Type B pancreatic cell (in vitro differentiated cells): ENCODE measurements around the gene C1orf174. TPM values are rescaled to one million over a fixed set of nuclear protein-coding genes. Genes with fewer than 3 reads are reported as not detected.

Experiments
- DNase-seq: peaks from one replicate; pipeline ENCODE4 v3.0.0; 2021; ENCODE audit warnings: mixed read lengths; ENCODE audit not compliant: unreplicated experiment; ENCODE audit errors: extremely low spot score
- H3K27ac Mint-ChIP-seq: 2 replicates; pipeline ENCODE4 v1.8.0; 2021; ENCODE audit warnings: mild to moderate bottlenecking, mixed read lengths
- H3K27me3 Mint-ChIP-seq: 2 replicates; pipeline ENCODE4 v1.8.0; 2021; ENCODE audit warnings: mixed read lengths
- H3K36me3 Mint-ChIP-seq: 2 replicates; pipeline ENCODE4 v1.8.0; 2021; ENCODE audit warnings: mixed read lengths
- H3K4me1 Mint-ChIP-seq: one replicate; pipeline ENCODE4 v1.8.0; 2021; ENCODE audit warnings: mixed read lengths; ENCODE audit not compliant: unreplicated experiment
- H3K4me3 Mint-ChIP-seq: 2 replicates; pipeline ENCODE4 v1.8.0; 2021; ENCODE audit warnings: mild to moderate bottlenecking, mixed read lengths
- H3K9me3 Mint-ChIP-seq: 2 replicates; pipeline ENCODE4 v1.8.0; 2021; ENCODE audit warnings: mixed read lengths
- total RNA-seq: library from RNA; stranded (reverse); gene quantifications from 2 replicates; pipeline ENCODE4 v1.2.1, GENCODE V29; 2021; ENCODE audit warnings: low replicate concordance
- TF ChIP-seq, protein P1 (sequence below): fragments of 200-600 bp; sonication (generic); conservative IDR thresholded peaks from 2 replicates; pipeline ENCODE4 v1.5.0; 2021; ENCODE audit warnings: antibody characterized with exemption, mild to moderate bottlenecking

C1orf174 gene
- total RNA-seq, 1 donor from 2014 or later, result 31.4 TPM

DNA sequence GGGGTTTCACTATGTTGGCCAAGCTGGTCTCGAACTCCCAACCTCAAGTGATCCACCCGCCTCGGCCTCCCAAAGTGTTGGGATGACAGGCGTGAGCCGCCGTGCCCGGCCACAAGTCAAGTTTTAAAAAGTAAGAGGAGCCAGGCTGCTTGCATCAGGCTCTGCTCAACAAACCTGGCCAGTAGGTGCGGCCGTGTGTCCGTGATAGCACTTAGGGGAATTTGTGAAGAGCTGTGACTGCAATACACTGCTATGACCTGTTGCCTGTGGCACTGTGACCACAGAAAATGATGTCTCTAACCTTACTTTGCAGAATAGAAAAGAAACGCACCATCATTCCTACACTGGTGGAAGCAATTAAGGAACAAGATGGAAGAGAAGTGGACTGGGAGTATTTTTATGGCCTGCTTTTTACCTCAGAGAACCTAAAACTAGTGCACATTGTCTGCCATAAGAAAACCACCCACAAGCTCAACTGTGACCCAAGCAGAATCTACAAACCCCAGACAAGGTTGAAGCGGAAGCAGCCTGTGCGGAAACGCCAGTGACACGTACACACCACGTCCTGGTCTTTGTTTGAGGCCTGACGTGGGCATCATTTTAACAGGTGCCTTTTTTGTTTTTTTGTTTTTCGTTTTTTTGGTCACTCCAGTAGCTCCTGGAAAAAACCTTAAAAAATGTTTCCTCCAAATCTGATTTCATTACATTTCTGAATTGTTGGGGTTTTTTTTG lies 16.7 kb downstream of the C1orf174 start:
- Mint-ChIP-seq H3K4me1 (no peaks in the 10 kb centered on the region), H3K4me3 (no peak overlapping the region), H3K27ac (no peak overlapping the region), H3K27me3 (no peaks in the 10 kb centered on the region), H3K36me3 (peaks cover 30% of the 10 kb centered on the region), H3K9me3 (peaks cover 8% of the 10 kb centered on the region)
- TF ChIP-seq, protein P1, sequence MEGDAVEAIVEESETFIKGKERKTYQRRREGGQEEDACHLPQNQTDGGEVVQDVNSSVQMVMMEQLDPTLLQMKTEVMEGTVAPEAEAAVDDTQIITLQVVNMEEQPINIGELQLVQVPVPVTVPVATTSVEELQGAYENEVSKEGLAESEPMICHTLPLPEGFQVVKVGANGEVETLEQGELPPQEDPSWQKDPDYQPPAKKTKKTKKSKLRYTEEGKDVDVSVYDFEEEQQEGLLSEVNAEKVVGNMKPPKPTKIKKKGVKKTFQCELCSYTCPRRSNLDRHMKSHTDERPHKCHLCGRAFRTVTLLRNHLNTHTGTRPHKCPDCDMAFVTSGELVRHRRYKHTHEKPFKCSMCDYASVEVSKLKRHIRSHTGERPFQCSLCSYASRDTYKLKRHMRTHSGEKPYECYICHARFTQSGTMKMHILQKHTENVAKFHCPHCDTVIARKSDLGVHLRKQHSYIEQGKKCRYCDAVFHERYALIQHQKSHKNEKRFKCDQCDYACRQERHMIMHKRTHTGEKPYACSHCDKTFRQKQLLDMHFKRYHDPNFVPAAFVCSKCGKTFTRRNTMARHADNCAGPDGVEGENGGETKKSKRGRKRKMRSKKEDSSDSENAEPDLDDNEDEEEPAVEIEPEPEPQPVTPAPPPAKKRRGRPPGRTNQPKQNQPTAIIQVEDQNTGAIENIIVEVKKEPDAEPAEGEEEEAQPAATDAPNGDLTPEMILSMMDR, result no peak
- DNase-seq, result no peak

DNA sequence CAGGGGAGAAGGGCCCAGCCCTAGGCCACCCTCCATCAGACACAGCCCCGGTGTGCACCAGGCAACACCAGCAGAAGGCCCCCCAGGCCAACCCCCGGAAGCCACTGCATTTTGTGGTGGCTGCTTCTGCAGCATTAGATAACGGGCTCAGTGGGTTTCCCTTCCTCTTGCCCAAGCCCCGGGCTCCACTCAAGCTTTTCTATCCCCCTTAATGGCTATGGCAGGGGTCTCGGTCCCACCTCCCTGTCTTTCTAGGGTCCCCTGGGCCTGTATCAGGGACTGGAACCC lies 18.9 kb downstream of the C1orf174 start:
- peaks cover 8% of the 10 kb centered on the region for H3K9me3 Mint-ChIP-seq
- peaks cover 31% of the 10 kb centered on the region for H3K36me3 Mint-ChIP-seq
- DNase-seq, result no peak
- no peak overlapping the region for H3K4me3 Mint-ChIP-seq
- no peaks in the 10 kb centered on the region for H3K4me1 Mint-ChIP-seq
- no peak overlapping the region for H3K27ac Mint-ChIP-seq
- TF ChIP-seq, protein P1, result no peak
- no peaks in the 10 kb centered on the region for H3K27me3 Mint-ChIP-seq

DNA sequence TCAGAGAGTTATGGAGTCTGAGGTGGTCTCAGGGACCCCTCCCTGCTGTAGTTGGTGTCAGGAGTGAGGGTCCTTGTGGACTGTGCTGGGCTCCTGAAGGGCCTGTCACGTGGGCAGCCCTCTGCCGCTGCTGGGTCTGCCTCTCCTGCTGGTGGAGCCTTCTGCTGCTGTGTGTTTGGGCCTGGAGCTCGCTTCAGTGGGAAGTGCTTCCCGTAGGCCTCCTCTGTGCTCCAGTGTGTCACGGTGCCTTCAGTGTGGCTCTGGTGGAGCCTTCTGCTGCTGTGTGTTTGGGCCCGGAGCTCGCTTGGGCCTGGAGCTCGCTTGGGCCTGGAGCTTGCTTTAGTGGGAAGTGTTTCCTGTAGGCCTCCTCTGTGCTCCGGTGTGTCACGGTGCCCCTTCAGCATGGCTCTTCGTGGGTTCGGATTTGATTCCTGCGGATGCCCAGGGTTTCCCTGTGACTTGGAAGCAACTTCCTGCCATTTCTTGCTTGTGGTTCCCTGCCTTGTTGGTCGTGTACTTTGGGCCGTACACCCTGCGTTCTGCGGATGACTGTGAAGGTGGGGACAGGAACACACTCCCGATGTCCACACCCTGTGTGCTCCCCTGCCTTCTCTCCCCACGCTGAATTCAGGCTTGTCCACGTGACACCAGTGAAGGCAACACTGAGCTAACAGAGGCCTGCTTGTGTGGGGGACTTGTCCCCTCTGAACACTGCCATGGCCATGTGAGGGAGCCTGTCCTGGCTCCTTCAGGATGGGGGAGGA lies 19.5 kb downstream of the C1orf174 start:
- no peak for DNase-seq
- no peak overlapping the region for H3K4me3 Mint-ChIP-seq
- TF ChIP-seq, protein P1, result no peak
- H3K27me3 Mint-ChIP-seq, result no peaks in the 10 kb centered on the region
- no peak overlapping the region for H3K27ac Mint-ChIP-seq
- peaks cover 8% of the 10 kb centered on the region for H3K9me3 Mint-ChIP-seq
- peaks cover 34% of the 10 kb centered on the region for H3K36me3 Mint-ChIP-seq
- H3K4me1 Mint-ChIP-seq, result no peaks in the 10 kb centered on the region

DNA sequence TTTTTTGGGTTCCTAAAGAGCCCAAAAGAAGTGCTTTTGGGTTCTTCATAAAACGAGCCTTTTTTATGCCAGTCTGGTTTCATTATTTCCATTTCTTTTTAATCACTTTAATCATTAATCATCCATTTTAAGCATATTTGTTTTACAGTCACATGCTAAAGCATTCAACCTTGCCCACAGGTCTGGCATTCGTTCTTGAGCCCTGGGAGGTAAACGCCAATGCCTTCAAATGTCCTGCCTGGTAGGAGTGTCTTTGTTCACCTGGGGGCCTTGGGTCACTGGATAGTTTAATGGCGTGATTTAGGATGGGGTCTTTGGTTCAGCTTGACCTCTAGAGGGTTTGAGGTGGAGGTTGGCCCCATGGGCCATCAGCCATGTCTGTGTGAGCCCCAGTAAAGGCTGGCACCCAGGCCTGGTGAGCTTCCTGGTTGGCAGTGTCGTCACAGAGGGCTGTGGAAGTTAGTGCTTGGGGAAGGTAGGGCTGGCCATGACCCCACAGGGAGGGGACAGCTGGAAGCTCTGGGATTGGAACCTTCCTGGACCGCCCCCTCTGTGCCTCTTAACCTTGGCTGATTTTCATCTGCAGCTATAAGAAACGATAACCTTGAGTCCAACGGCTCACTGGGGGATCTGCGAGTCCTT lies 20.2 kb downstream of the C1orf174 start:
- TF ChIP-seq, protein P1, result no peak
- no peak for DNase-seq
- Mint-ChIP-seq H3K4me3 (no peak overlapping the region), H3K27ac (no peak overlapping the region), H3K27me3 (no peaks in the 10 kb centered on the region), H3K9me3 (peaks cover 8% of the 10 kb centered on the region), H3K4me1 (no peaks in the 10 kb centered on the region), H3K36me3 (peaks cover 38% of the 10 kb centered on the region)

DNA sequence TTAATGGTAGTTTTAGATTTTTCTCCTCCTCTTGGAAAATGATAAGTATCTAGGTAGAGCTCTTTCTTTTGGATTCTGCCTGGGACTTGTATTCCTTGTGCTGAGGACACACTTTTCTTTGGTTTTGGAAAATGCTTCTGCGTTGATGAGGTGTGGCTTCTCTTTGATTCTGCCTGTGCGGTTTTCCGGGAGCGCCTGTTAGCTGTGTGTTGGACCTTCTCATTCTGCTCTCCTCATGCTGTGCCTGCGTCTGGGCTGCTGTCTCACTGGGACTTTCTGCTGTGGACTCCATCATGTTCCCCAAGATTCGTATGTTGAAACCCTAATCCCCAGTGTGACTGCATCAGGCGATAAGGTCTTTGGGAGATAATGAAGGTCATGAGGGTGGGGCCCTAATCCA lies 21.0 kb downstream of the C1orf174 start:
- Mint-ChIP-seq H3K36me3 (peaks cover 38% of the 10 kb centered on the region), H3K4me3 (no peak overlapping the region), H3K27ac (no peak overlapping the region)

More for the DNA sequence above, 21.0 kb downstream of the C1orf174 start:
- DNase-seq, result no peak
- Mint-ChIP-seq H3K9me3 (peaks cover 8% of the 10 kb centered on the region), H3K4me1 (no peaks in the 10 kb centered on the region), H3K27me3 (no peaks in the 10 kb centered on the region)
- TF ChIP-seq, protein P1, result no peak
